GM12878 (cell line): ENCODE data around the gene PREX1. TPM values are rescaled to one million over a fixed set of nuclear protein-coding genes. Genes with fewer than 3 reads are reported as not detected.
A peak's percentile ranks its signal among the peaks of the same experiment; 100 is the strongest.

Source experiments
- ATAC-seq: fragments of 200-7000 bp; cut with Tn5 transposase; 3 replicates; pipeline ENCODE4 v1.9.1; 2020; ENCODE audit warnings: mild to moderate bottlenecking, moderate library complexity
- BruUV-seq: library from RNA; stranded (reverse); fragments of 400-500 nt; replicated peaks from 2 replicates; lab custom pipeline; 2021; lab: Mats Ljungman, UMichigan
- CTCF ChIA-PET: fragments of 300-600 bp; sonication (Branson Sonifier 250); formaldehyde crosslinking; extraction: SDS; loops from one replicate; lab custom pipeline; 2021; ENCODE audit warnings: inconsistent platforms; lab: Yijun Ruan, JAX
- POLR2A ChIA-PET: fragments of 350-600 bp; formaldehyde crosslinking; extraction: SDS; loops from one replicate; lab custom pipeline; 2021; ENCODE audit warnings: inconsistent platforms; lab: Charles Lee
- RAD21 ChIA-PET: fragments of 300-600 bp; sonication (Branson Sonifier 250); formaldehyde crosslinking; loops from one replicate; lab custom pipeline; 2023; ENCODE audit warnings: antibody characterized with exemption; ENCODE audit not compliant: unreplicated experiment; lab: Charles Lee
- SMC1A ChIA-PET: fragments of 300-600 bp; sonication (Branson Sonifier 250); formaldehyde crosslinking; loops from one replicate; lab custom pipeline; 2023; ENCODE audit not compliant: unreplicated experiment, uncharacterized antibody; lab: Charles Lee
- DNase-seq: peaks from one replicate; pipeline ENCODE4 v3.0.0-alpha.2; 2011; ENCODE audit warnings: low read depth, low spot score
- FAIRE-seq: peaks from 3 replicates; lab custom pipeline; 2011; peaks lifted over from hg19 to GRCh38; lab: Jason Lieb, UNC
- H2AFZ ChIP-seq: 2 replicates; pipeline ENCODE4 v1.6.0; 2011; ENCODE audit warnings: low read depth, low read length, control low read depth; ENCODE audit not compliant: control insufficient read depth
- H3K27ac ChIP-seq: 2 replicates; pipeline ENCODE4 v1.5.1; 2011; ENCODE audit warnings: control low read depth; ENCODE audit not compliant: control insufficient read depth, insufficient read depth
- H3K27me3 ChIP-seq, 2 experiments: replicated peaks in 1 of 2; 2 replicates each; pipeline versions ENCODE4 v1.6.0 to v1.6.1; 2011; ENCODE audit warnings: low read length in 1 of 2; ENCODE audit not compliant: control insufficient read depth in 2 of 2, insufficient read depth in 2 of 2
- H3K36me3 ChIP-seq, 2 experiments: 2 replicates each; pipeline ENCODE4 v1.5.1; 2011; ENCODE audit warnings: low read length in 1 of 2; ENCODE audit not compliant: control insufficient read depth in 2 of 2, insufficient read depth in 2 of 2
- H3K4me1 ChIP-seq: 2 replicates; pipeline ENCODE4 v1.6.1; 2011; ENCODE audit warnings: mild to moderate bottlenecking, low read length, moderate library complexity, mixed read lengths; ENCODE audit not compliant: control insufficient read depth, insufficient read depth
- H3K4me2 ChIP-seq: 2 replicates; pipeline ENCODE4 v1.6.0; 2011; ENCODE audit warnings: control low read depth; ENCODE audit not compliant: control insufficient read depth, insufficient read depth
- H3K4me3 ChIP-seq: fragments of 200-600 bp; sonication (generic); 2 replicates; pipeline ENCODE4 v1.5.1; 2016
- H3K79me2 ChIP-seq: 2 replicates; pipeline ENCODE4 v1.6.0; 2011; ENCODE audit warnings: low read length; ENCODE audit not compliant: control insufficient read depth, insufficient read depth
- H3K9ac ChIP-seq: 2 replicates; pipeline ENCODE4 v1.8.0; 2011; ENCODE audit warnings: low read length, control low read depth, mixed read lengths; ENCODE audit not compliant: control insufficient read depth, insufficient read depth
- H3K9me3 ChIP-seq: replicated peaks from 3 replicates; pipeline ENCODE4 v1.5.1; 2011; ENCODE audit warnings: mild to moderate bottlenecking, low read length; ENCODE audit not compliant: control insufficient read depth, insufficient read depth
- H4K20me1 ChIP-seq: 2 replicates; pipeline ENCODE4 v1.6.0; 2011; ENCODE audit not compliant: control insufficient read depth, insufficient read depth
- EED ChIP-seq: sonication (generic); IDR thresholded peaks from 2 replicates; pipeline ENCODE4 v1.6.1; 2016; ENCODE audit warnings: antibody characterized with exemption, low read depth
- MEF2A ChIP-seq: IDR thresholded peaks from 2 replicates; pipeline ENCODE4 v1.6.1; 2011; ENCODE audit warnings: low read depth, mild to moderate bottlenecking, low read length, moderate library complexity; ENCODE audit not compliant: insufficient read depth
- MEF2B ChIP-seq: fragments of 450-650 bp; IDR thresholded peaks from 2 replicates; pipeline ENCODE4 v1.6.1; 2018; ENCODE audit warnings: mild to moderate bottlenecking, moderate library complexity; ENCODE audit not compliant: partially characterized antibody, poor library complexity, severe bottlenecking
- NBN ChIP-seq: fragments of 450-650 bp; IDR thresholded peaks from 2 replicates; pipeline ENCODE4 v1.6.1; 2016
- NR2F1 ChIP-seq: fragments of 450-650 bp; conservative IDR thresholded peaks from 2 replicates; pipeline ENCODE4 v1.6.1; 2017; ENCODE audit warnings: mild to moderate bottlenecking
- STAT1 ChIP-seq: fragments of 450-650 bp; conservative IDR thresholded peaks from 2 replicates; pipeline ENCODE4 v1.6.1; 2014; ENCODE audit warnings: antibody characterized with exemption, mild to moderate bottlenecking
- TARDBP ChIP-seq: IDR thresholded peaks from 2 replicates; pipeline ENCODE4 v1.6.1; 2016; ENCODE audit warnings: borderline replicate concordance
- TBL1XR1 ChIP-seq: IDR thresholded peaks from 2 replicates; pipeline ENCODE4 v1.6.1; 2012; ENCODE audit warnings: low read depth, low read length, improper control_type of control experiment
- WRNIP1 ChIP-seq: IDR thresholded peaks from 2 replicates; pipeline ENCODE4 v1.6.1; 2011; ENCODE audit warnings: low read depth, low read length, improper control_type of control experiment, borderline replicate concordance
- ZBED1 ChIP-seq: IDR thresholded peaks from 2 replicates; pipeline ENCODE4 v1.6.1; 2016; ENCODE audit warnings: borderline replicate concordance
- ZNF217 ChIP-seq: fragments of 450-650 bp; IDR thresholded peaks from 2 replicates; pipeline ENCODE4 v1.6.1; 2017; ENCODE audit warnings: antibody characterized with exemption, mild to moderate bottlenecking
- WGBS: methylation state at CpG from one replicate; pipeline ENCODE4 v1.1.6; 2016; ENCODE audit warnings: low lambda C conversion rate; ENCODE audit not compliant: insufficient replicate concordance, insufficient coverage; ENCODE audit errors: missing lambda C conversion rate; 5-methylcytosine and 5-hydroxymethylcytosine counted together
- in situ Hi-C: fragments of 300-500 bp; cut with MboI; formaldehyde crosslinking; loops from 9 replicates; pipeline ENCODE4 v1.14.3; 2018; ENCODE audit warnings: mixed read lengths
- intact Hi-C: fragments of 100-400 bp; cut with micrococcal nuclease; formaldehyde crosslinking; loops from one replicate; pipeline ENCODE4 v1.14.2; 2022; ENCODE audit not compliant: unreplicated experiment
- polyA plus RNA-seq, 11 experiments: library from polyadenylated mRNA; depleted of rRNA in 4 of 11; unstranded in 6 of 11; stranded (reverse) in 5 of 11; fragments of >200 nt; fragmentation: Nextera tagmentation in 4 of 11; fragmentation: Illumina TruSeq in 1 of 11; extraction: Ambion mirVana in 4 of 11; extraction: Trizol in 1 of 11; gene quantifications; 1 replicate in 1 of 11; 2 replicates in 10 of 11; pipeline versions ENCODE4 v1.2.1 to v1.2.3, GENCODE V29; 2011 to 2016; ENCODE audit warnings: inconsistent platforms in 2 of 11, missing spikeins in 2 of 11, low read depth in 1 of 11
- total RNA-seq, 4 experiments: library from RNA; depleted of rRNA in 3 of 4; stranded (reverse); fragments of >200 nt in 3 of 4; fragmentation: Illumina TruSeq in 1 of 4; extraction: Trizol in 1 of 4; gene quantifications; 2 replicates each; pipeline versions ENCODE4 v1.2.1 to v1.2.3, GENCODE V29; 2013 to 2021

The PREX1 gene
- total and polyA plus RNA-seq, 10 of the 15 experiments (the other 5 are each of a cell fraction or from before 2014, with no cell fraction given) = 2.6 to 114 (median 38.9) TPM

- no peak for TF ChIP-seq ZBED1
- TF ChIP-seq EED = no peak
- no peak for TF ChIP-seq TARDBP
- no peak for TF ChIP-seq ZNF217
Measured at GRCh38 chr20:48742912-48743680, 84.7 kb downstream of the PREX1 start (continued).

- ATAC-seq (no peak), DNase-seq (no peak), FAIRE-seq (no peak)
- no peak overlapping the region for H2AFZ ChIP-seq
- ChIA-PET SMC1A (interaction anchor here (0.8 to 9.0 kb wide), 5 partner anchors 26 to 85 kb away, joined by 3 to 141 read pairs (median 9); no protein-coding TSS in a partner anchor), POLR2A (no interaction called here), RAD21 (interaction anchor here (1.2 kb wide), 1 partner anchor 85 kb away, joined by 3 read pairs; no protein-coding TSS in a partner anchor), CTCF (no interaction called here)
- no peak overlapping the region for H3K4me2 ChIP-seq
- 0 out of 2 replicates have a peak overlapping the region, but pooled peaks have one; percentile 95 for H3K27ac ChIP-seq
- H4K20me1 ChIP-seq = no peaks in the 10 kb centered on the region
- H3K79me2 ChIP-seq = peaks cover 25% of the 10 kb centered on the region
- in situ Hi-C loops = no loop called here
- no peaks in the 10 kb centered on the region for H3K9me3 ChIP-seq
- peaks cover 29 to 32% of the 10 kb centered on the region in 2 experiments for H3K36me3 ChIP-seq
- BruUV-seq = no TSS peak
- H3K27me3 ChIP-seq = no peaks in the 10 kb centered on the region
- peaks cover 50% of the 10 kb centered on the region for H3K4me1 ChIP-seq
- no peak overlapping the region for H3K4me3 ChIP-seq
- 82% methylated on average over 6 of the region's 6 CpGs for WGBS
- H3K9ac ChIP-seq = no peak overlapping the region
- intact Hi-C loops = no loop called here
- TF ChIP-seq TBL1XR1 (no peak), MEF2A (no peak), NR2F1 (no peak), STAT1 (no peak), WRNIP1 (no peak), NBN (no peak), MEF2B (no peak)
Measured at GRCh38 chr20:48742233-48742632, 85.6 kb downstream of the PREX1 start.
